Measurements from ENCODE around the gene RNF5.
"Not testable (repeated sequence)": the region's sequence is repeated elsewhere in the genome, so short reads cannot be mapped to it uniquely, and the experiment has no call there.

The RNF5 gene

DNA sequence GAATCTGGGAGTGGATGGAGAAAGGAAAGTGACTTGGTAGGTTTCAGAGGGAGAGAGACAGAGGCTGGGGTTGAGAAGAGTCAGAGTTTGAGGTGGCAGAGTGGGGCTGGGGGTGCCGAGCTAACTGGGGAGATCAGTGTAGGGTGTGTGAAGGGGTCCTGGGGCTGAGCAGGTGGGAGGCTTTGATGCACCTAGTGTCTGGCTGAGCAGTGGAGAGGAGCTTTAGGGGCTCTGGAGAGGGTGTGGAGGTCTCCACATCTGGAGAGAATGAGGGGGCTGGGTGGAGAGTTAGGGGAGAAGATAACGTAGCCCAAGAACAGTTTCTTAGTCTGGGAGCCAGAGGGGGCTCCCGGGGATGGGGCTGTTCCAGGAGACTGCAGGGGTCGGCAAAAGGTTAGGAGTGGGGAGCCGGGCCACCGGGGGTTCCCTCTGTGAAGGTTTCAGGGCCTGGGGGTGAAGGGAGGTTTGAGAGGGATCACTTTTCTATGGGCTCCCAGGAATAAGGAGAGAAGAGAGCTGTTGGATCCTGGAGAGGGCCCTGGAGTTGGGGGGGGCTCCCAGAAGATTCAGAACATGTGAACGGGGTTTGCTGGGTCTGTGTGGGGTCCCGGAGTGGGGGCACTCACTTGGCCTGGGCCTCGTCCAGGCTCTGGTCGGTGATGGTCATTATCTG is 11.0 kb downstream of the RNF5 start:
- DNase-seq (ENCODE audit: low read depth in 2 of 2): no peak

DNA sequence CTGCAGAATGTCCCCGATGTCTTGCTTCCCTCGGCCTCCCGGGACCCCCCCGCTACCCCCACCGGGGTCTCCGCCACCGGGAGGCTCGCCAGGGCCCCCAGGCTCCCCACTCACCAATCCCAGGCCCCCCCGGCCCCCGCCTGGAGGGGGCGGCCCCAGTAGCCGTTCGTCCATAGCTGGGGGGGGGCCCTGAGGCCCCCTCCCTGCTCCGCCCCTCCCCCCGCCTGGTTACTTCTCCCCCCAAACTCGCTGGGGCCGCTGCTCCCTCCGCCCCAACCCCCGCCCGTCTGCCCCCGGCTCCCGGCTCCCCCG is 11.5 kb downstream of the RNF5 start:
- no peak for DNase-seq (ENCODE audit: low read depth in 2 of 2)

DNA sequence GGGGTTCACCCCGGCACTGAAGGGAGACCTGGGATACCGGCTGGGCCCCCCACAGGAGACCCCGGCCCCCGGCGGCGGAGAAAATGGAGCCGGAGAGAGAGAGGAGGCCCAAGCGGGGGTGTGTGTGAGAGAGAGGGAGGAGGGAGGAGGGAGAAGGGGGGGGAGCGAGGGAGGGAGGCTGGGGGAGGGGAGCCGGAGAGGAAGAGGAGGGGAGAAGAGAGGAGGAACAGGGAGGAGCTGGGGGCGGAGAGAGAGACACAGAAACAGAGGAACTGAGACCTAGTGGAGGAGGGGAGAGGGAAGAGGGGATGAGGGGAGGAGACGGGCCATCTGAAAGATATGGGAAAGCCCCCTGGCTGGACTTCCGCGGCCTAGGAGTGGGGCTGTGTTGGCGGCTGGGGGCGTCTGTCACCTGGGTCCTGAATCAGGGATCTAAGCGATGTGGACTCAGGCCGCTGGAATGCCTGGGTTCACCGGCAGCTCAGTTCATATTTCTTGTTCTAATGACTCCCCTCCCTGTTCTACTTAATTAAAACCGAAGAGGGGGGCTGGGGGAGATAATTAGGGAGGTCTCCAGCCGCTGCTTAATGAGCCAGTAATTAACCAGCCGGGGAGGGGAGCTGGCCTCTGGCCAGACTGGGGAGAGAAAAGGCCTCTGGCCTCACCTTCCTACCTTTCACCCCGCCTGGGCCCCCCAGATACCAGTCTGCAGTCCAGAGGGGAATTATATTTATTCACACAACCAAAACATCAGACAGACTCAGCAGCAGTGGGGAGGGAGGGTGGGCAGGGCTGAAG is 12.0 kb downstream of the RNF5 start, which contains the start of gene PBX2:
TSS of gene PBX2 (minus strand) at position 149 of the 798 bp plus-strand sequence. CDS start 287 bp downstream, outside the sequence.
- DNase-seq (ENCODE audit: low read depth in 2 of 2): peak; percentile 68 to 72

DNA sequence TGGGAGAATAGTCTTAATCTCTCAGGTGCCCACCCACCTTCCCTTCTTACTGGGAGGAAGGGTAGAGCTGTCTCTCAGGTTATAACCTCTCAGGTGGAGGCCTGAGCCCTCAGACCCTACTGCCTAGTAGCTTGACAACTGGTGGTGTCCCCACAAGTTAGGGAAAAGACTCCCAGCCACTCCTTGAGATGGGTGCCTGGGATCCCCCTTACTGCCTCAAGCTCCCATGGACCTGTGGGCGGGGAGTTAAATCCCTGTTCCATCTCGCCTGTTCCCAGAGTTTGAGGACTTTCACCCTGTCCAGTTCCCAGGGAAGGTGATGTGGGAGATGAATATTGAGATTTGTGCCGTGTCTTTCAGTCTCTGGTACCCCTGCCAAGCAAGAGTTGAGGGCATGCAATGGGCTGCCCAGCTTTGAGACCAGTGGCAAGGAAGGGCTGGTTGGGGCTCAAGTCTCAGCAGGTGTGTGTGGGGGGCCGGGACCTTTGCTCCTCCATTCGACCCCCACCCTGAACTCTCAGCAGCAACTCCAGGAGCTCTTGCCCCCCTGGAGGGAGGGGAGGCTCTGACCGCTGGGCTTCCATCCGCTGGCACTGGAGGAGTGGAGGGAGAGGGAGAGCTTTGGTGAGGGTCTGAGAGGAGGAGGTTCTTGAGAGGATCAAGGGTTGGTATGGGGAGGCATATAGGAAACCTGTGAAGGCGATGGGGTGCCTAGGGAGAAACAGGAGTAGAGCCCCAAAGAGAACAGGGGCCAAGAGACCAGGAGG is 12.9 kb downstream of the RNF5 start:
- DNase-seq (ENCODE audit: low read depth in 2 of 2): no peak

DNA sequence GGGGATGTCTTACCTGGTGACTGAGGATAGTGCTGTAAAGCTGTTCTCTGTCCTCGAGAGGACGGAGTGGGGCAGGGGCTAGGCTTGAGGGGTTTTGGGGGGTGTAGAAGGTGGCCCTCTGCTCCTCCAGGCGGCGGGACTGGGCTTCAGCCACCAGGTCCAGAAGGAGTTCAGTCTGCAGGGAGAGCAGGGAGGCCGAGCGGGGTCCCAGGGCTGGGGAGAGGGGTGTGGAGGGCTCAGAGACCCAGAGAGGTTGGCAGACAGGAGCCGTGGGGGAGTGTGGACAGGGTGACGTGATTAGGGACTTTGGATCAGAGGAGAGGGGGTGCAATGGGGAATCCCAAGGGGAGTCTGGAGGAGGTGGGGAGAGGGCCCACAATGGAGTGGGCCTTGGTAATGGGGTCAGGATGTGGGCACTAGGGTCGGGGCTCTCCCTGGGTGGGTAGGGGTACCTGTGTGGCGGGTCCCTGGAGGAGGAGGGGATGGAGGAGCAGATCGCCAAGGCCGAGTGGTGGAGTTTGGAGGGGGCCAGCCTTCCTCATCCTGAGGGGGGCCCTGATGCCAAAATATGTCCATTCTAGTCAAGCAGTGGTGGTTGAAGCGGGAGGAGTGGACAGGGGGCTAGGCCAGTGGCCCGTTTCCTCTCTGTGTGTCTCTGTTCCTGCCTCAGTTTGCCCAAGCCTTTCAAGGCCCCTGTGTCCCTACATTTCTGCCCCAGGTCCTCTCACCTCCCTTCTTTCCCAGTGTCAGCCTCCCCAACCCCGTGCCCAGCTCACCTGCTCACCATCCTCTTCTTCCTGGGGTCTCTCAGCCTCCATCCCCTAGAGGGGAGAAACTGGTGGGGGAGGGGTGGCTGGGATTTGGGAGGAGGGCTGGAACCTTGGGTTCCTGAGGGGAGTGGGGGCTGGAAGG is 13.7 kb downstream of the RNF5 start:
- DNase-seq (ENCODE audit: low read depth in 2 of 2): no peak

DNA sequence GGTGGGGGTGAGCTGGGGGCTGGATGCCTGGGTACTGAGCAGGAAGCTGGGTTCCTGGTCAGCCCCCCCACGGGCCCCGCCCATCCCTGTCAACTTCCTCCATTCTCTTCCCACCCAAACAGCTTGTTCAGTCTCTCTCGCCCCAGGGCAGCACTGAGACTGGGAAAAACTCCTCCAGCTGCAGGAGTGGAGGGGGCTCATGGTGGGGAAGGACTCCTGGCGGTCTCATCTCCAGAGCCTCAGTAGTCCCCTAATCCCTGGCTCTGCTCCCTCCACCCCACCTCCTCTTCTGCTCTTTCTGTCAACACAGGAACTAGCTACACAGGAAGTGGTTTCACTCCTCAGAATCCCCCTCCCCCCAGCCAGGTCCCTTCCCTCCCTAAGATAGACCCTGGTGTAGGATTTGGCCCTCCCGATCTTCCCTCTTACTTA is 14.4 kb downstream of the RNF5 start, which contains the start of gene GPSM3:
TSS of gene GPSM3 (minus strand) at position 36 of the 432 bp plus-strand sequence. CDS start 130 bp downstream, outside the sequence.
- no peak for DNase-seq (ENCODE audit: low read depth in 2 of 2)

GRCh38 chr6:32193096-32193495 is 14.9 kb downstream of the RNF5 start:
- DNase-seq (ENCODE audit: low read depth in 2 of 2): not testable (repeated sequence)

DNA sequence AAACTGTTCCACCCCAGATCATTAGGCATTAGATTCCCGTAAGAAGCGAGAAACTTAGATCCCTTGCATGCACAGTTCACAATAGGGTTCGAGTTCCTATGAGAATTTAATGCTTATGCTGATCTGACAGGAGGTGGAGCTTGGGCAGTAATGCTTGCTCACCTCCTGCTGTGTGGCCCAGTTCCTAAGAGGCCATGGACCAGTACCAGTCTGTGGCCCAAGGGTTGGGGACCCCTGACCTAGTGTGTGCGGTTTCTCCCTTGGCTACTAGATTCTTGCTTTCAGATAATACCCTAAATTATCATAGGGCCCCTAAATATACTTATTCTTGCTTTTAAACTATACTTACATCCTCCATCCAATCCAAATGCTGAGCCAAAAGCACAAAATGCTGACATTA is 16.2 kb downstream of the RNF5 start:
- no peak for DNase-seq (ENCODE audit: low read depth in 2 of 2)

GRCh38 chr6:32194825-32195651 is 16.8 kb downstream of the RNF5 start:
- no peak for DNase-seq (ENCODE audit: low read depth in 2 of 2)

DNA sequence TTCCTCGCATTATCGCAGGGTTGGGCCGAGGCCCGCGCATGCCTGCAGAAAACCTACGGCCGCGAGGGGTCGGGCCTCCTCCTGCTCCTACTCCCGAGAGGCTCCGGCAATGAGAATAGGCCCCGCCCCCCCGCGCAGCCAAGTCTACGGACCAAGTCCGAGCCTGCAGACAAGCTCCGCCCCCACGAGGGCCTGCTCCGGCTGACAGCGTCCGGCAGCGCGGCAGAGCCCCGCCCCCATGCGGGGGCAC is 17.4 kb downstream of the RNF5 start:
- DNase-seq (ENCODE audit: low read depth in 2 of 2): peak; percentile 100

DNA sequence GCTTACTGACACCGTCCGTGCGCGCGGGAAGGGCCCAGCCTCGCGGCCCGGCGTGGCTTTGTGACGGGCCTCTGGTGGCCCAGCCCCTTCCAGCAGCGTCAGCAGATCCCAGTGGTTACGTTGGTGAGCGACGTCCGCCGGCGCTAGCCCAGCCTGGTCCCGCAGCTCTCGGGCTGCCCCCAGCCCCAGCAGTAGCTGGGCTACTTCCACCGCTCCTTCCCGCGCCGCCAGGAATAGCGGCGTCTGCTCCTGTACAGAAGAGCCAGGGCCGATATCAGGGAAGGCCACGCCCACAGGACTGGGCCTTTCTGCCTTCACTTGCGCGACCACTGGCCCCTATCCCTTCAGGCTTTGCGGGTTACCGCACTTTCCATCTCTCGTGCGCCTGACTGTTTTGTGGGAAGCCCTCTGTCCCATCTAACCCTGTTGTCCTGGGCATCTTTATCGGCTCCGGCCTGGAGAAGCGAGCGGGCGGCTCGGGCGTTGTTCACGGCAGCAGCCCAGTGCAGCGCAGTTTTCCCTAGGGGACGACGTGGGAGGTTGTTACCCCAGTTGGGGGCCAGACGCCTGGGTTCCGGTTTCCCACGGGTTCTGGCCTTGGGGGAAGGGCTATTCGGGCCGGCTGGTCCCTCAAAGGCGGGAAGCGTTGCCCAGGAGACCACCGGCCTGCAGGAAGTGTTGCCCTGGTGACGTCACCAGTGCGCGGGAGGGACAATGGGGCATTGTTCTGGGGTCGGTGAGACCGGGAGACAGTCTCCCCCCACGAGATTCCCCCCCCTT is 17.9 kb downstream of the RNF5 start:
- peak; percentile 64 to 66 for DNase-seq (ENCODE audit: low read depth in 2 of 2)

- no peak for DNase-seq (ENCODE audit: low read depth in 2 of 2)
Measured at GRCh38 chr6:32196682-32197616, 18.7 kb downstream of the RNF5 start.

GRCh38 chr6:32198345-32198696 is 20.1 kb downstream of the RNF5 start:
- no peak for DNase-seq (ENCODE audit: low read depth in 2 of 2)

GRCh38 chr6:32198866-32199265 is 20.7 kb downstream of the RNF5 start:
- no peak for DNase-seq (ENCODE audit: low read depth in 2 of 2)

DNA sequence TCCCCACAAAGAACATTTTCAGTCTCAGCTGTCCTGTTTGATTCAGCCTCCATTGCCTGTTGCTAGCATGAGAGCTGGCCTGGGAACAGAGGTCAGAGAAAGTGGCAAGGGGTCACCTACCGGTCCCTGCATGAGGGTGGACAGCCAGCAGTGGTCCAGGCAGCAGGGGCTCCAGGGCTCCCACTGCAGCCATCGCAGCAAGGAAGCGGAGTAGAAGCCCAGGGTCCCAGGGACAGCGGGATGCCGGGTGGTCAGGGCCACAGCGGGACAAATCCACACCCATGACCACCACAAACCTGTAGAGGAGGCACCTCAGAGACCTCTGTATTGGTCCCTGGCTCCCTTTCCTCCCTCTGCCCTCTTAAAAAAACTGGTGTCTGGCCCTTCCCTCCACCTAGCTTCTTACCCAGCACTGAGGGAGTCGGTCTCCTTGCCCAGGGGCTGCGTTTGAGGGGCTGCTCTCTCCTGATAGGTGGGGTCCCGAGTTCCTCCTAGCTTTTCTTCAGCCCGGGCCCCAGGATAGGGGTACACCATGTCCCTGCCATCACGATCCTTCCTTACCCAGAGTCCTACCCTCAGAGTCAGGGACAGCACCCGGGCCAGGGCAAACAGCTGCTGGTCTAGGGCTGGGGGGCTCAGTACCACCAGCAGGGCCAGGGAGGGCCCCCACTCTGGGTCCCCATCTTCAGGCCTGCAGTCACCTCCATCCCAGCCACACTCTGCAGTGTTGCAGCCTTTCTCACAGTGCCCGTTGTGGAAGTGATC is 22.7 kb downstream of the RNF5 start:
- no peak for DNase-seq (ENCODE audit: low read depth in 2 of 2)

DNA sequence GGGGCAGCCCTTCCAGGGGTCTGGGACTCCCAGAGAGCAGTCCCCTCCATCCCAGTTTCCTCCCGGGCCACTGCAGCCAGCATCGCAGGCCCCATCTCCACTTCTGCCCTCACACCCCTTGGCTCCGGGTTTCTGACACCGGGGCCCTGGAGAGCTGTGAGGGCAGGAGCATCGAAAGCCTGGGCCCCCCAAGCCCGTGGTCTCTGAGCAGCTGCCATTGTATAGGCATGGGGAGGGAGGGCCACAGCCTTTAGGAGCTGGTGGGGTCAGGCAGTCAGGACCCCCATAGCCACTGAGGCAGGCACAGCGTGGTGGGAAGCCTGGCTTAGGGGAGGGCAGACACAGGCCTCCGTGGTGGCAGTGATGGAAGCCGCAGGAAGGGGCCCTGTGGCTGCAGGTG is 24.0 kb downstream of the RNF5 start:
- no peak for DNase-seq (ENCODE audit: low read depth in 2 of 2)

- DNase-seq (ENCODE audit: low read depth in 2 of 2): no peak
Measured at GRCh38 chr6:32203426-32204267, 25.4 kb downstream of the RNF5 start.

Data from stimulated activated CD8-positive, alpha-beta memory T cell treated with anti-CD3 and anti-CD28 coated beads, Interleukin-15, amount 100 ng/mL, for 48 hours (primary cell).